ENCODE data around the gene OR3A3.
"Not testable (repeated sequence)": the region's sequence is repeated elsewhere in the genome, so short reads cannot be mapped to it uniquely, and the experiment has no call there.

The OR3A3 gene

GRCh38 chr17:3411070-3411469 is at the start of gene OR3A3:
OR3A3 (plus strand) TSS chr17:3411370.
- no peak for DNase-seq (ENCODE audit: low read depth)

- not testable (repeated sequence) for DNase-seq (ENCODE audit: low read depth)
Observed at GRCh38 chr17:3371167-3371566, 40.0 kb upstream of the OR3A3 start.

GRCh38 chr17:3378321-3378720 is 32.8 kb upstream of the OR3A3 start:
- DNase-seq (ENCODE audit: low read depth), result no peak

DNA sequence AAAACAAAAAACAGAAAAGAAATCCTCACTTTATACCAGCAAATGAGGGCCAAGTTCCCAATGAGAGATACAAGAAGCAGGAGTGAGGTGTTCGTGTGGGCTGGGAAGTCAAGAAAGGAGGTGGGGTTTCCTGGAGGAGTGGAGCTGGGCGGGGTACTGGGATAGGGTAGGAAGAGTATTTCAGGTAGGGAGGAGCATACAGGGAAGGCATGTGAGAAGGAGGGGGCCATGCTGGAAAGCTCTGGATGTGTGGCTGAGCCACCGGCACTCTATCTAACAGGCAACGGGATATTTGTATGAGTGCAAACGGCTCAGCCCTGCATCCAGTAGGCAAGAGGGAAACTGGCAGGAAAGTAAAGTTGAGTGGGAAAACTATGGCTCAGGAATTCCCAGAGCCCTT is 29.2 kb upstream of the OR3A3 start:
- DNase-seq (ENCODE audit: low read depth), result no peak

- DNase-seq (ENCODE audit: low read depth), result no peak
Observed at GRCh38 chr17:3385869-3386816, 25.0 kb upstream of the OR3A3 start, which contains the start of gene OR3A2. OR3A2 (minus strand) TSS chr17:3386308.

DNA sequence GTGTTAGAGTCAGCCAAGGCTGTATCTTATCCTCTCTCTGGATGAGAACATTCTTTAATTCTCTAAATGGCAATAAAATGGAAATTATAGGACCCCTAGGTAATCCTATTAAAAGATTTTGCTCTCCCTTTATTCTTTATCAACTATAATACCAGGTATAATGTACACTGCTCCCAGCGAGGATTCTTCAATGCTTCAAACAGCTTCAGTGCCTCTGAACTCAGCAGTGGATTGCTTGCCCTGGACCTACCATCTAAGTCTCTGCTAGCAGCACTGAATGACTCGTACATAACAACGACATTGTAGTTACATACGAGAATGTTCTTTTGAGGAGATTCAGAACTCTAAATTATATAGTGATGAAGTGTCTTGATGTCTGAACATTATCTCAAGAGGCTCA is 21.4 kb upstream of the OR3A3 start:
- DNase-seq (ENCODE audit: low read depth), result no peak

- not testable (repeated sequence) for DNase-seq (ENCODE audit: low read depth)
Observed at GRCh38 chr17:3397801-3398200, 13.4 kb upstream of the OR3A3 start.

- DNase-seq (ENCODE audit: low read depth), result no peak
Observed at GRCh38 chr17:3398310-3398709, 12.9 kb upstream of the OR3A3 start, which contains the start of gene OR1E1. OR1E1 (minus strand) TSS chr17:3398410; CDS start chr17:3398410, 0 bp downstream.

DNA sequence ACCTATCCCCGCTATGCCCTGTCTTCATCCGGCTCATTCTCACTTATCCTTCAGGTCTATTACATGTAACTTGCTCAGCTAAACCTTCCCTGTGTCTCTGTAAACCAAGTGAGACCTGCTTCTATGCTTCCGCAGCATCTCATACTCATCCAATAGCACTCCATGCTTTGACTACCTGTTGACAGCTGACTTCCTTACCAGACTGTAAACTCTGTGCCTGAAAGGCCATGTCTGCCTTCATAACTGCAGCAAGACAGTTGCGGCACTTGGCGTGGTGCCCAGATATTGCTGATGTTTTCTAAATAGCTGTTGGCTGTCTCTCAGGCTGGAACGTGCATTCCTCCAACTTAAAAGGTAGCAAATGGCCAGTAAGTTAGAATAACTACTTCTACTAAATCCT is 11.1 kb upstream of the OR3A3 start:
- DNase-seq (ENCODE audit: low read depth), result no peak

- no peak for DNase-seq (ENCODE audit: low read depth)
Observed at GRCh38 chr17:3401786-3402185, 9.4 kb upstream of the OR3A3 start.

DNA sequence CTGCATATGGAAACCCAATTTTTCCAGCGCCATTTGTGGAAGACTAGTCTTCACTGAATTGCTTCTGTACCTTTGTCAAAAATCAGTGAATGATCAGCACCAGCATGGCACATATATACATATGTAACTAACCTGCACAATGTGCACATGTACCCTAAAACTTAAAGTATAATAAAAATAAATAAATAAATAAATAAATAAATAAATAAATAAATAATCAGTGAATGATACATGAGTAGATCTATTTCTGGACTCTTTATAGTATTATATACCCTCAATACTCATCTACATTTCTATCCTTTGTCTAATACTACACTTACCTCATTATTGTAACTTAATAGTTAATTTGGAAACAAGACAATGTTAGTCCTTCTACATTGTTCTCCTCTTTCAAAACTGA is 7.3 kb upstream of the OR3A3 start:
- DNase-seq (ENCODE audit: low read depth), result not testable (repeated sequence)

DNA sequence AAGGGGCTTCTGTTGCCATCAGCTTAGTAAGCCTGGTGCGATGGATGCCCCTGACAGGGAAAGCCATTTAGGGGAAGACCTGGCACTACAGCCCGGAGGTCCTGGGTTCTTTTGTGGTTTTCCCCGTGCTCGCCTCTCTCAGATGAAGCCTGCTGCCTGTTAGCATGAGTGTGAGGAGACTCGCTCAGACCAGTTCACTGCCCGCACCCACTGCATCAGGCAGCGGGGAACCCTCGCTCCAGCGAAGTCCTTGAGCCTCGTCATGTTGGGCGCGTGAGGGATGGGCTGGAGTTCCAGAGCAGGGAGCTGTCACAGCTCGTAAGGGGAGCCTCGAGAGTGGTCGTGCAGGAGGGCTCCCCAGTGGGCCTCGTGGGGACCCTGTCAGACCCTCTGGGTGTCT is 1.0 kb downstream of the OR3A3 start:
- DNase-seq (ENCODE audit: low read depth), result not testable (repeated sequence)

DNA sequence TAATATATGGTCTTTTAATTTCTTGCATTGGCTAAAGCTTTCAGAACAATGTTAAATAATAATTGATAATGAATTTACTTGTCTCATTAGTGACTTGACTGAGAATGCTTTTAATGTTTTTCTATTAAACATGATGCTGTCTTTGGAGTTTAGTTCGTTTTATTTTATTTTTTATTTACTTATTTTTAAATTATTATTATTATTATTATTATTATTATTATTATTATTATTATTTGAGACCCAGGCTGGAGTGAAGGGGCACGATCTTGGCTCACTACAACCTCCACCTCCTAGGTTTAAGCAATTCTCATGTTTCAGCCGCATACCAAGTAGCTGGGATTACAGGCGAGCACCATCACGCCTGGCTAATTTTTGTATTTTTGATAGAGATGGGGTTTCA is 4.4 kb downstream of the OR3A3 start:
- DNase-seq (ENCODE audit: low read depth), result no peak

- DNase-seq (ENCODE audit: low read depth), result no peak
Observed at GRCh38 chr17:3418222-3418621, 7.1 kb downstream of the OR3A3 start.

GRCh38 chr17:3433215-3433614 is 22.0 kb downstream of the OR3A3 start:
- not testable (repeated sequence) for DNase-seq (ENCODE audit: low read depth)

DNA sequence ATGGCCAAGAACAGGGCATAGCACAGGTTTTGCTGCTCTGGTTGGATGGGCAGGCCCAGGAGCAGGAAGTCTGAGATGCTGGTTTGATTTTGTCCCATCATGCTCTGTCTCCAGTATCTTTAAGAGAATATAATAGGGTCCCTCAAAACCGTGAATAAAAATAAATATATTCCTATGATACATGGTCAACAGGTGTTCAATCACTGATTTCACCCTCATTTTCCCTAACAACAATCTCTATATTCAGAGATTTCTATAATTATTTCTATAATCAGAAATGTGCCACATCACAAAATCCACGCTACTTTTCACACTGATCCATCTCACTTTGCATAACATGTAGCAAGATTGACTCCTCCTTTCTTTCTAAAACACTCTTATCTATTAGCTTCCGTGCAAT is 22.6 kb downstream of the OR3A3 start, which contains the start of gene OR1E2:
Gene OR1E2 (minus strand): TSS at position 101 of the 400 bp plus-strand sequence. CDS start 0 bp downstream, at position 101.
- DNase-seq (ENCODE audit: low read depth), result no peak

DNA sequence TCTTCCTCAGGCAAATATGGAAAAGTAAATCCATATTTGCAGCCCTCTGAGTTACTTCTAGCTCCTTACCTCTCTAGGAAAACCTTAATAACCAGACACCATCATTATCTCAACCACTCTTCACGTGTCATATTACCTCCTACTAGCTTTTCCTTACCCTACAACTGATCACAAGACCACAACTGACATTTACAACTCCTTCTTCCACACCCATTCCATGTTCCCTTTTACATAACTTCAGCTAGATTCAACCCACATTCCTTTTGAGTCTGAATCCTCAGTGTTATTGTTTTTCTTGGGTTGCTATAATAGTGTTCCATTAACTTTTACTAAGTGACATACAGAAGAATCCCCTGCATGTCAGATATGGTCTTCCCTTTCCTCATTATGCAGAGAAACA is 27.2 kb downstream of the OR3A3 start:
- DNase-seq (ENCODE audit: low read depth), result no peak

- no peak for DNase-seq (ENCODE audit: low read depth)
Observed at GRCh38 chr17:3440451-3440850, 29.3 kb downstream of the OR3A3 start.

GRCh38 chr17:3447625-3448024 is 36.5 kb downstream of the OR3A3 start:
- no peak for DNase-seq (ENCODE audit: low read depth)

- DNase-seq (ENCODE audit: low read depth), result no peak
Observed at GRCh38 chr17:3448059-3448665, 37.0 kb downstream of the OR3A3 start.

DNA sequence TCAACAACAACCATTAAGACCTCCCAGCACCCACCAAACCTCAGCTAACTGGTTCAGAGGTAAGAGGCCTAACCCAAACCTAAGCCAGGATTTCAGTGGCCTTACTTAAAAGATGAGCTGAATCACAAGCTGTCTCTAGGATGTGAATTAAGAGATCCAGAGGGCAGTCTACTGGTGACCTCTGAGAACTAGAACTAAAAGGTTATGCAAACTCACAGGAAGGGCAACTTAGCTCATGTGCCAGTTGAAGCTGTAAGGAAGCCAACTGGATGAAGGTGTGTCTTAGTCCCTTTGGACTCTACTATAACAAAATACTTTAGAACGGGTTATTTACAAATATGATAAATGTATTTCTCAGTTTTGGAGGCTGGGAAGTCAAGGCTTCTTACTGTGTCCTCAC is 55.2 kb downstream of the OR3A3 start:
- not testable (repeated sequence) for DNase-seq (ENCODE audit: low read depth)

DNA sequence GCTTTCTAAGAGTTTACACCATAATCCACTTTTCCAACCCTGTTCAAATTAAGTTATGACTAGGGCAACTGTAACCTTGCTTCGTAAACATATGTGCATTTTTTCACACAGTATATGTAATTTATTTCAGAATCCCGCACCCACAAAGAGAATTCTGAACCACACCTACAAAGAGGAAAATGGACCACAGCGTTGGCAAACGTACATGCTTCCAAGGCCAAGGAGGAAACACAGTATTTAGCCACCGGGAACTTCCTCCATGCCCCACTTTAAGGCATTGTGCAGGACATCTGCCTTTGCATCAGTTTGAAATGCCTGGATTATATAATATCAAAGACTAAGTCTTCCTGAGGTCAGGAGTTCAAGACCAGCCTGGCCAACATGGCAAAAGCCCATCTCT is 58.4 kb downstream of the OR3A3 start:
- no peak for DNase-seq (ENCODE audit: low read depth)

DNA sequence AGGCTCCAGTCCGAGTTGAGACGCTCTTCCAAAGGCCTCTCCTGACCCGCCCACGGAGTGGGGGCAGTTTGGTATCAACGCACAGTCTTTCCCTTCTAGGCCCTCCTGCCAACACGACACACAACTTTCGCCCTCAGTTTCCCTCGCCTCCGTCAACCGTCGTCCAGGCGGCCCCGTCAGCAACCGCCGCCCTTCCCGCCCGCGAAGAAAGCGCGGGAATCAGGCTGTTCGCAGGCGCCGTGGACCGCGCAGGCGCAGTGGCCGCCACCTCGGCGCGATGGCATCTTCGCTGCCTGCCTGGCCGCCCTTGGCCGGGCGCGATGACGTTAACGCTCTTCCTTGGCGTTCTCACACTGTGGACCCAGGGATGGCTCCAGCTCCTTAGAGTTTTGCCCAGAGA is 60.4 kb downstream of the OR3A3 start, which contains the start of gene SPATA22:
Gene SPATA22 (minus strand): TSS at position 221 of the 400 bp plus-strand sequence. CDS start 2,494 bp downstream, outside the sequence.
- DNase-seq (ENCODE audit: low read depth), result no peak

Measured in T-helper 22 cell (primary cell).